ENCODE results near the gene HTT-AS. TPM values are rescaled to one million over a fixed set of nuclear protein-coding genes. Genes with fewer than 3 reads are reported as not detected.

HTT-AS gene
- total RNA-seq, 2 donors from 2014 or later = not detected

- peaks cover 3% of the 10 kb centered on the region for H3K27me3 Mint-ChIP-seq (ENCODE audit: insufficient read depth)
- DNase-seq = no peak
- Histone ChIP-seq H3K4me1 (ENCODE audit: control insufficient read depth, insufficient read depth, low read length) (peaks cover 3% of the 10 kb centered on the region), H3K9me3 (ENCODE audit: control insufficient read depth, low read length) (no peaks in the 10 kb centered on the region), H3K4me3 (ENCODE audit: low read length) (peak overlapping the region; percentile 96), H3K9ac (ENCODE audit: extremely low read depth, low read length, poor library complexity, severe bottlenecking) (peak overlapping the region; percentile 95), H3K27me3 (ENCODE audit: control insufficient read depth, insufficient read depth, low read length, poor library complexity, severe bottlenecking) (no peaks in the 10 kb centered on the region), H3K27ac (ENCODE audit: low read depth, low read length) (peak overlapping the region; percentile 50), H3K36me3 (ENCODE audit: control insufficient read depth, insufficient read depth, low read length) (peaks cover 11% of the 10 kb centered on the region)
- H3K4me1 Mint-ChIP-seq = peaks cover 14% of the 10 kb centered on the region
- peaks cover 6% of the 10 kb centered on the region for H3K36me3 Mint-ChIP-seq (ENCODE audit: low read depth)
- no peaks in the 10 kb centered on the region for H3K9me3 Mint-ChIP-seq
- H3K4me3 Mint-ChIP-seq = peak overlapping the region; percentile 88
- WGBS, 2 experiments (ENCODE audit: insufficient coverage in 1 of 2, insufficient read length in 1 of 2) = 4 to 5% methylated on average over 4 to 5 of the region's 8 CpGs
- H3K27ac Mint-ChIP-seq = peak overlapping the region; percentile 78
- no peak for TF ChIP-seq CTCF (conservative IDR thresholded peaks at IDR 0.05)
These were observed 1.3 kb upstream of the HTT-AS start for GRCh38 chr4:3075652-3075981.

GRCh38 chr4:3074846-3075651, 711 bp upstream of the HTT-AS start:
- Mint-ChIP-seq H3K36me3 (ENCODE audit: low read depth) (peaks cover 3% of the 10 kb centered on the region), H3K27me3 (ENCODE audit: insufficient read depth) (peaks cover 3% of the 10 kb centered on the region), H3K9me3 (no peaks in the 10 kb centered on the region), H3K4me1 (peaks cover 14% of the 10 kb centered on the region), H3K4me3 (peak overlapping the region; percentile 88), H3K27ac (peak overlapping the region; percentile 99)
- Histone ChIP-seq H3K27me3 (ENCODE audit: control insufficient read depth, insufficient read depth, low read length, poor library complexity, severe bottlenecking) (no peaks in the 10 kb centered on the region), H3K9me3 (ENCODE audit: control insufficient read depth, low read length) (no peaks in the 10 kb centered on the region), H3K4me1 (ENCODE audit: control insufficient read depth, insufficient read depth, low read length) (peaks cover 3% of the 10 kb centered on the region), H3K36me3 (ENCODE audit: control insufficient read depth, insufficient read depth, low read length) (peaks cover 11% of the 10 kb centered on the region), H3K9ac (ENCODE audit: extremely low read depth, low read length, poor library complexity, severe bottlenecking) (peak overlapping the region; percentile 95), H3K27ac (ENCODE audit: low read depth, low read length) (peak overlapping the region; percentile 89), H3K4me3 (ENCODE audit: low read length) (peak overlapping the region; percentile 96)
- TF ChIP-seq CTCF (conservative IDR thresholded peaks at IDR 0.05) = no peak
- WGBS, 2 experiments (ENCODE audit: insufficient coverage in 1 of 2, insufficient read length in 1 of 2) = 0% methylated on average over 7 to 60 of the region's 60 CpGs
- peak; percentile 93 for DNase-seq

- peak; percentile 49 for TF ChIP-seq CTCF (conservative IDR thresholded peaks at IDR 0.05)
- H3K9me3 ChIP-seq (ENCODE audit: control insufficient read depth, low read length) = no peaks in the 10 kb centered on the region
- H3K27ac Mint-ChIP-seq = no peak overlapping the region
- peaks cover 2% of the 10 kb centered on the region for H3K36me3 Mint-ChIP-seq (ENCODE audit: low read depth)
- H3K4me3 ChIP-seq (ENCODE audit: low read length) = peak overlapping the region; percentile 81
- peaks cover 14% of the 10 kb centered on the region for H3K4me1 Mint-ChIP-seq
- WGBS, 2 experiments (ENCODE audit: insufficient coverage in 1 of 2, insufficient read length in 1 of 2) = 22 to 33% methylated on average over 18 to 52 of the region's 54 CpGs
- H3K36me3 ChIP-seq (ENCODE audit: control insufficient read depth, insufficient read depth, low read length) = peaks cover 5% of the 10 kb centered on the region
- H3K9me3 Mint-ChIP-seq = no peaks in the 10 kb centered on the region
- peaks cover 3% of the 10 kb centered on the region for H3K4me1 ChIP-seq (ENCODE audit: control insufficient read depth, insufficient read depth, low read length)
- no peak overlapping the region for H3K27ac ChIP-seq (ENCODE audit: low read depth, low read length)
- H3K9ac ChIP-seq (ENCODE audit: extremely low read depth, low read length, poor library complexity, severe bottlenecking) = no peak overlapping the region
- DNase-seq = no peak
- no peaks in the 10 kb centered on the region for H3K27me3 ChIP-seq (ENCODE audit: control insufficient read depth, insufficient read depth, low read length, poor library complexity, severe bottlenecking)
- peak overlapping the region; percentile 88 for H3K4me3 Mint-ChIP-seq
- H3K27me3 Mint-ChIP-seq (ENCODE audit: insufficient read depth) = peaks cover 3% of the 10 kb centered on the region
These were observed 920 bp downstream of the HTT-AS start for GRCh38 chr4:3073158-3074077.

All from endodermal cell (in vitro differentiated cells).